NCI-H524 treated with DMSO at 0.1 percent for 48 hours (cell line): Measurements from ENCODE around the gene FGF18.

Source experiments
- DNase-seq: peaks from one replicate; lab custom pipeline; 2025; lab: John Stamatoyannopoulos, UW

FGF18 gene

GRCh38 chr5:171442287-171443042 lies 23.0 kb downstream of the FGF18 start:
- DNase-seq = no peak

- no peak for DNase-seq
Observed at GRCh38 chr5:171444582-171444981, 25.1 kb downstream of the FGF18 start.

- no peak for DNase-seq
Observed at GRCh38 chr5:171445644-171446516, 26.4 kb downstream of the FGF18 start.

- DNase-seq = no peak
Observed at GRCh38 chr5:171447226-171447625, 27.8 kb downstream of the FGF18 start.

GRCh38 chr5:171449426-171449825 lies 30.0 kb downstream of the FGF18 start:
- no peak for DNase-seq

- no peak for DNase-seq
Observed at GRCh38 chr5:171450423-171451331, 31.2 kb downstream of the FGF18 start.

GRCh38 chr5:171451421-171451820 lies 32.0 kb downstream of the FGF18 start:
- DNase-seq = no peak

- DNase-seq = no peak
Observed at GRCh38 chr5:171453056-171453725, 33.7 kb downstream of the FGF18 start.

GRCh38 chr5:171453988-171454387 lies 34.5 kb downstream of the FGF18 start:
- no peak for DNase-seq

GRCh38 chr5:171454549-171454948 lies 35.1 kb downstream of the FGF18 start:
- no peak for DNase-seq

- DNase-seq = no peak
Observed at GRCh38 chr5:171455522-171455921, 36.1 kb downstream of the FGF18 start.

- no peak for DNase-seq
Observed at GRCh38 chr5:171457208-171457981, 37.9 kb downstream of the FGF18 start.

- no peak for DNase-seq
Observed at GRCh38 chr5:171459839-171460238, 40.4 kb downstream of the FGF18 start.

GRCh38 chr5:171462136-171462927 lies 42.9 kb downstream of the FGF18 start:
- DNase-seq = no peak

GRCh38 chr5:171462928-171463861 lies 43.7 kb downstream of the FGF18 start:
- no peak for DNase-seq

- DNase-seq = no peak
Observed at GRCh38 chr5:171463862-171464229, 44.4 kb downstream of the FGF18 start.

GRCh38 chr5:171464829-171465228 lies 45.4 kb downstream of the FGF18 start:
- DNase-seq = no peak

GRCh38 chr5:171467107-171467506 lies 47.7 kb downstream of the FGF18 start:
- no peak for DNase-seq

- DNase-seq = no peak
Observed at GRCh38 chr5:171469326-171469725, 49.9 kb downstream of the FGF18 start.
